Activated naive CD4-positive, alpha-beta T cell treated with anti-CD3 and anti-CD28 coated beads, Interleukin-2, amount 50 U/mL, for 72 hours (primary cell): ENCODE measurements around the gene DPPA4. TPM values are rescaled to one million over a fixed set of nuclear protein-coding genes. Genes with fewer than 3 reads are reported as not detected.

Experiments
- ATAC-seq, 2 donors: fragments of 150-1000 bp; cut with Tn5 transposase; 2 replicates each; pipeline ENCODE4 v1.10.0; 2021; ENCODE audit warnings: mild to moderate bottlenecking in 2 of 2, moderate library complexity in 2 of 2
- DNase-seq, 2 donors: peaks; one replicate each; pipeline ENCODE4 v3.0.0; 2021 to 2022; ENCODE audit warnings: low spot score in 2 of 2
- H3K27ac Mint-ChIP-seq, 2 donors: one replicate each; pipeline ENCODE4 v1.8.0; 2022; ENCODE audit warnings: mild to moderate bottlenecking in 2 of 2, mixed read lengths in 2 of 2
- H3K36me3 Mint-ChIP-seq, 2 donors: one replicate each; pipeline ENCODE4 v1.8.0; 2022; ENCODE audit warnings: mixed read lengths in 2 of 2
- H3K9me3 Mint-ChIP-seq, 2 donors: one replicate each; pipeline ENCODE4 v1.8.0; 2022; ENCODE audit warnings: mixed read lengths in 2 of 2
- total RNA-seq, 2 donors: library from RNA; stranded (reverse); gene quantifications; one replicate each; pipeline ENCODE4 v1.2.3, GENCODE V29; 2022

DPPA4 gene
- total RNA-seq, 2 donors from 2014 or later, result 1.5 TPM; not detected in 1

DNA sequence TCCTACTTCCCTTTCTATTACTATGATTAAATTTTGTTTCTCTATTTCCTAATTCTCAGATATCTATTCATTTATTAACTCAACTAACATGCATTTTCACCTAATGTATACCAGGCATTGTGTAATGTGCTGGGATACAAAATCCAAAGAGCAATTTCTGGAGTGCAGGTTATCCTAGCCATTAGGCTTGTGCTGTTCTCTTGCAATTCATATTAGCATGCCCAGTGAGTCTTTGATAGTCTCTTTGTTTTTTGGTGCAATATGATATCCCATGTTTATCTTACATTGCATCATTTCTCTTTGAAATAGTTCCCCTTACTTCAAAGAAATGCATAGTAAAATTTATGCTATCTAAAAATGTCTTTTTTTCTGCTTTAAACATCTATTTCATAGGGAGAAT, 13.9 kb upstream of the DPPA4 start:
- no peak for ATAC-seq
- no peak for DNase-seq
- H3K27ac Mint-ChIP-seq, result no peak overlapping the region
- H3K9me3 Mint-ChIP-seq, result no peaks in the 10 kb centered on the region
- no peaks in the 10 kb centered on the region for H3K36me3 Mint-ChIP-seq

DNA sequence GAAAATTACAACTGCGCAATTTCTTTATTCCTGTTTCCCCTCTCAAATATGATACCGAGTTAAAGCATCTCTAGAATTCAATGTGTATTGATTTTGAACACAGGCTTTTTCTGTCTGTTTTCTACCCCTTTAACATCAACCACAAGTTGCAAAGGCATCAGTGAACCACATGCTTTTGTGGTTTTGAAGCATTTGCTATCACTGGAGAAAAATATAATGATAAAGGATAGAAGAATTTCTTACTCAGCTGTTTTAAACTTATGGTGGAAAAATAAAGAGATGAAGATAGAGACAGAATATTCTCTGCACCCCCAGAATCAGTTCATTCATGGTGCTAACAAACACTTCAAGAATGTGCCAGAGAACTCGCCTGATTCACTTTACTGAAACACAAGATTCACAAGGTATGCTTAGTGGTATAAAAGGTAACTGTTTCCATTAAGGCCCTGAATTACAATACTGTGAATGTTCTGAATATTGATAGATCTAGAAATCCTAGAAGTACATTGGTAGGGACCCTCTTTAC, 9.5 kb upstream of the DPPA4 start:
- ATAC-seq, result no peak
- DNase-seq, result no peak
- H3K27ac Mint-ChIP-seq, result no peak overlapping the region
- no peaks in the 10 kb centered on the region for H3K36me3 Mint-ChIP-seq
- H3K9me3 Mint-ChIP-seq, result no peaks in the 10 kb centered on the region

- DNase-seq (no peak), ATAC-seq (no peak)
- Mint-ChIP-seq H3K9me3 (no peaks in the 10 kb centered on the region), H3K36me3 (no peaks in the 10 kb centered on the region), H3K27ac (no peak overlapping the region)
Measured at GRCh38 chr3:109346099-109346498, 8.8 kb upstream of the DPPA4 start.

DNA sequence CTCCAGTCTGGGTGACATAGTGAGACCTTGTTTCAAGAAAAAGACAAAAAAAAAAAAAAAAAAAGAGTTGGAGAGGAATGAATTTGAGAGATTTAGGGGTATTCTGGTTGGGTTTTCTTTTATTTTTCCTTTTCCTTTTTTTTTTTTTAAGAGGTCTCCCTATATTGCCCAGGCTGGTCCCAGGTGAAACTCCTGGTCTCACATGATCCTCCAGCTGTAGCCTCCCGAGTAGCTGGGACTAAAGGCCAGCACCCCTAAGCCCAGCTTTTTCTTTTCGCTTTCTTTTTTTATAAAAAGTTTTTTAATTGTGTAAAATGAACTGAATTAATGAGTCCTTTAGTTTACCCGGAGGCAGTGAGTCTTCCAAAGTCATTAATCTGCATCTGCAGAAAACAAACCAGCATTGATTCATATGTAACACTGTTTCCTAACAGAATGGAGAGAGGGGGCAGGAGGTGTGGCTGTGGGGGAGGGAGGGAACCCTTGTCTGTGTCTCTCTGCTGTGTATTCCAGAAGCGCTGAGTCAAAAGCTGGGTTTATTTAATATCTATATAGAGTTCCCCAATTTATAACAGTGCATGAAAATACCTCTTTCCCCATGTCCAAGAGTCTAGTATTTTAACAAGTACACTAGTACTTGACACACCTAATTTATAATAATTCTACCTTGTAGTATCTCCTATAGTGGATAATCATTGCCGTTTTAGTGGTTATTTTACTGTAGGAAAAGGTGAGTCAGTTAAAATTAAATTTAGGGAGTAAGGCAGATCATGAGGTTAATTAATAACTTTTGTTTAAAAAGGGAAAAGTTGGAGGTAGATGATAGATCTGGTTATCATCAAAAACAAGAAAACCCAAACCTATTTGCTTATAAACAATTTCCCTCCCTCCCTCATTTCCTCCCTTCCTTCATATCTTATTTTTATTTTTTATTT, 2.6 kb upstream of the DPPA4 start:
- H3K27ac Mint-ChIP-seq, result no peak overlapping the region
- peaks cover 8 to 16% of the 10 kb centered on the region in 2 donors for H3K36me3 Mint-ChIP-seq
- no peak for DNase-seq
- no peak for ATAC-seq
- H3K9me3 Mint-ChIP-seq, result peaks cover 0 to 7% of the 10 kb centered on the region in 2 donors

DNA sequence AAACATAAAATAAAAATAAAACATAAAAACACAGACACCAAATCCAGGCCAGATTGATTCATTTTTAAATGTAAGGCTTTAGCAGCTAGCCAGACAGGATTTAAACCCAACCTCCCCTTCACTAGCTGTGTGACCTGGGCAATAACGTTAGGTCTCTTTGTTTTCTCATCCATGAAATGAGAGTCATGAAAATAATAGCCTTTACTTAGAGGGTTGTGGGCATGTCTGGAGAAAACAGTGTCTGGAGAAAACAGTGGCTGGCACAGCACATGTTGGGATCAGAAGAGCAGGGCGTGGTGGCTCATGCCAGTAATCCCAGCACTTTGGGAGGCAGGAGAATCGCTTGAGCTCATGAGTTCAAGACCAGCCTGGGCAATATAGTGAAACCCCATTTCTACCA, 1.9 kb upstream of the DPPA4 start:
- Mint-ChIP-seq H3K36me3 (peaks cover 8 to 16% of the 10 kb centered on the region in 2 donors), H3K27ac (no peak overlapping the region), H3K9me3 (peaks cover 0 to 7% of the 10 kb centered on the region in 2 donors)
- ATAC-seq, result no peak
- DNase-seq, result no peak

DNA sequence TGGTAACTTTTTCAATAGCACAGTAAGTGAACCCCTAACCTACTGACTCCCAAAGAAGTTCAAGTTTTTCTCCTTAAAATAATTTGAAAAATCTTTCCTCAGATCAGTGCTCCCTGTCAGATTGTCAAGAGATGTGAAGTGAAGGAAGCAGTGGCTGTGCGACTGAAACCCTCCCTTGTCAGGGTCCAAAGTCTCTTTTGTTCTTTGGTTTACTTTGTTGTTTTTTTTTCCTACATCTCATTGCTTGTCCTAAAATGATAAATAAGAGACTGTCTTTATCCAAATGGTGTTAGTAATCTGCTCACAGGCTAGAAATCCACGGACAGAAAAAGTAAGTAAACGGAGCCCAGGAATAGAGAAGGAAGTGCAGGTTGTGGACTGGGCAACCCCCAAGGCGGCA, 976 bp upstream of the DPPA4 start:
- ATAC-seq (no peak), DNase-seq (no peak)
- Mint-ChIP-seq H3K9me3 (peaks cover 0 to 7% of the 10 kb centered on the region in 2 donors), H3K27ac (no peak overlapping the region), H3K36me3 (peaks cover 8 to 16% of the 10 kb centered on the region in 2 donors)

DNA sequence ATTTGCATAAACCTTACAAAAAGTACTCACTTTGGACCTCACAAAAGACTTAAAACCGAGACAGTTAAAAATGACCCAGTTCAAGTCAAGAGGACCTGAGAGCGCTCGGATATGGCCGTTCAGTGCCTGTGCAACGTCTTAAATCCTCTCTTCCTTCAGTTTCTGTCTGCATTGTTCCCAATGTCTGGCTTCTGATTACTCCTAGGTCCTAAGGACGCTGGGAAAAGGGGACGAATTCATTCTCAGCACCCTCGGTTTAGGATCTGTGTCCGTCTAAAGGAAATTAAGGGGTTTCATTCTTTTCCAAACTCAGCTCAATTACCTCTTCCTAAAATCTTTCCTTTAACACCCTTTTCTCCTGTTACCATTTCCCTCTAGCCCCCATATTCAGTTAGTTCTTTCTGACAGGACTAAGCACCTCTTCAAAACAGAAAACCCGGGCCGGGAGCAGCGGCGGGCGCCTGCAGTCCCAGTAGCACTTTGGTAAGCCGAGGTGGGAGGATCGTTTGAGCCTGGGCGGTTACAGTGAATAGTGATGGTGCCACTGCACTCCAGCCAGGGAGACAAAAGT, 970 bp downstream of the DPPA4 start:
- no peak for DNase-seq
- peaks cover 0 to 7% of the 10 kb centered on the region in 2 donors for H3K9me3 Mint-ChIP-seq
- H3K27ac Mint-ChIP-seq, result no peak overlapping the region
- H3K36me3 Mint-ChIP-seq, result peaks cover 8 to 16% of the 10 kb centered on the region in 2 donors
- ATAC-seq, result peak in 1 of 2 donors; percentile 53

- H3K27ac Mint-ChIP-seq, result no peak overlapping the region
- peaks cover 8 to 16% of the 10 kb centered on the region in 2 donors for H3K36me3 Mint-ChIP-seq
- DNase-seq (no peak), ATAC-seq (no peak)
- peaks cover 0 to 7% of the 10 kb centered on the region in 2 donors for H3K9me3 Mint-ChIP-seq
Measured at GRCh38 chr3:109334572-109334971, 2.8 kb downstream of the DPPA4 start.

- no peaks in the 10 kb centered on the region for H3K9me3 Mint-ChIP-seq
- DNase-seq, result no peak
- H3K27ac Mint-ChIP-seq, result no peak overlapping the region
- ATAC-seq, result no peak
- H3K36me3 Mint-ChIP-seq, result peaks cover 0 to 6% of the 10 kb centered on the region in 2 donors
Measured at GRCh38 chr3:109331692-109332091, 5.7 kb downstream of the DPPA4 start.

- Mint-ChIP-seq H3K27ac (no peak overlapping the region), H3K36me3 (no peaks in the 10 kb centered on the region), H3K9me3 (no peaks in the 10 kb centered on the region)
- no peak for DNase-seq
- no peak for ATAC-seq
Measured at GRCh38 chr3:109330405-109330804, 6.9 kb downstream of the DPPA4 start.

GRCh38 chr3:109328202-109328601, 9.1 kb downstream of the DPPA4 start:
- no peak for ATAC-seq
- Mint-ChIP-seq H3K36me3 (no peaks in the 10 kb centered on the region), H3K9me3 (no peaks in the 10 kb centered on the region), H3K27ac (no peak overlapping the region)
- DNase-seq, result no peak

GRCh38 chr3:109325657-109326056, 11.7 kb downstream of the DPPA4 start:
- no peak for ATAC-seq
- no peak overlapping the region for H3K27ac Mint-ChIP-seq
- no peaks in the 10 kb centered on the region for H3K36me3 Mint-ChIP-seq
- no peaks in the 10 kb centered on the region for H3K9me3 Mint-ChIP-seq
- DNase-seq, result no peak

DNA sequence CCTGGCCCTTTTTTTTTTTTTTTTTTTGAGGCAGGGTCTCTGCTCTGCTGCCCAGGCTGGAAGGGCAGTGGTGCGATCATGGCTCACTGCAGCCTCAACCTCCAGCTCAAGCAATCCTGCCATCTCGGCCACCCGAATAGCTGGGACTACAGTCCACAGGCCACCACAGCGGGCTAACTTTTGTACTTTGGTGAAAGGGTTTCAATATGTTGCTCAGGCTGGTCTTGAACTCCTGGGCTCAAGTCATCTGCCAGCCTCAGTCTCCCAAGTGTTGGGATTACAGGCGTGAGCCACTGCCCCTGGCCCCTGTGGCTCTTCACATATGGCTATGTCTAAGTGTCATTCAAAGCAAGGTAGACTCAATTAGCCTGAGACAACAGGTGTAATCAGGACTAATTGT, 12.2 kb downstream of the DPPA4 start:
- H3K27ac Mint-ChIP-seq, result no peak overlapping the region
- H3K9me3 Mint-ChIP-seq, result no peaks in the 10 kb centered on the region
- DNase-seq (no peak), ATAC-seq (no peak)
- no peaks in the 10 kb centered on the region for H3K36me3 Mint-ChIP-seq

DNA sequence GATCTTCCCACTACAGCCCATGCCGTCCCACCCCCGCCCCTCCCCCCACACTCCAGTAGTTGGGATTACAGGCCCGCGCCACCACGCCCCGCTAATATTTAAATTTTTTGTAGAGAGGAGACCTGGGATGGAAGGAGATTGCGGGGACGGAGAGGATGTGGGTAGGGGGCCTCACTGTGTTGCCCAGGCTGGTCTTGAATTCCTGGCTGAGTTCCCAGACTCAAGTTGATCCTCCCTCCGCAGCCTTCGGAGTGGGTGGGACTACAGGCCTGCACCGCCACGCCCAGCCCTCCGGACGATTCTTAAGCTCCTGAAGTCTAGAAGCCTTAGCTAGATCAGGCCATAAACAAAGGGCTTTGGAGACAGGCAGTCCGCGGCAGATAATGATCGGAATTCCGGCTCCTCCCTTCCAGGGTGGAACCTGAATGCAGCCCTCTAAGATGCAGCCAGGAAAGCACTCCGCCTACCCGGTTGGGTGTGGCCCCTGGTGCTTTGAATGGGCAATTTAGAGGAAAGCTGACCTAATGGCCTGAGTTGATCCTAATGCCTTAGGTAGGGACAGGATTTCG, 21.1 kb downstream of the DPPA4 start, which contains the start of gene DPPA2:
Gene DPPA2, minus strand, starts transcription at position 356 of the 569 bp plus-strand sequence. CDS start 1,975 bp downstream, outside the sequence.
- H3K27ac Mint-ChIP-seq, result no peak within 1 kb of the TSS

DNA sequence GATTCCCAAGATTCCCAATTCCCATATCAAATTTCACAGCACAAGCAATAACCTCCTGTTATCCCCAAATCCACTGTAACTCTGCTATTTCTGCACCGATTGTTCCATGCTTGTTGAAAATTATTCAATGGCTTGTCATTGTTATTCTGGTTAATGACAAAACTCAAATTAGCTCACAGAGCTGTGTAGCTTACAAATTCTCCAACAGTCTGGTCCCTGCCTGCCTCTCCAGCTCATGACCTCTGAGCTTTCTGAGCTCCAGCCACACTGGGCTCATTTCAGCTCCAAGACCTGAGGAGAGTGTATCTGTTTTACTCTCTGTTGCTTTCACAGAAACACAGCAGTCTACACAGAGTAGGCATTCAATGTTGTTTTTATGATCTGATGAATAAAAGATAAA, 24.3 kb downstream of the DPPA4 start:
- H3K27ac Mint-ChIP-seq, result no peak overlapping the region
- DNase-seq (no peak), ATAC-seq (no peak)
- peaks cover 0 to 4% of the 10 kb centered on the region in 2 donors for H3K9me3 Mint-ChIP-seq
- no peaks in the 10 kb centered on the region for H3K36me3 Mint-ChIP-seq

More for the DNA sequence above, 21.1 kb downstream of the DPPA4 start, which contains the start of gene DPPA2:
- Mint-ChIP-seq H3K9me3 (no peaks in the 10 kb centered on the region), H3K36me3 (no peaks in the 10 kb centered on the region)
- no peak for DNase-seq
- ATAC-seq, result no peak

DNA sequence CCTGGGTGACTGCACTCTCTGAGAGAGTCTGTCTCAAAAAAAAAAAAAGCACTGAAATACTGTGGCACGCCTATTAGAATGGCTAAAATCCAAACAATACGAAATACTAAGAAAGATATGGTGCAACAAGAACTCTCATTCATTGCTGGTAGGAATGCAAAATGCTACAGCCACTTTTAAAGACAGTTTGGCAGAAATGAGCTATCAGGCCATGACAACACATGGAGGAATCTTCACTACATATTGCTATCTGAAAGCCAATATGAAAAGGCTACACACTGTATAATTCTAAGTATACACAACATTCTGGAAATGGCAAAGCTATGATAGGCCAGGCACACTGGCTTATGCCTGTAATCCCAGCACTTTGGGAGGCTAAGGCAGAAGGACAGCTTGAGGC, 39.9 kb downstream of the DPPA4 start:
- no peak for DNase-seq
- H3K9me3 Mint-ChIP-seq, result no peaks in the 10 kb centered on the region
- H3K27ac Mint-ChIP-seq, result no peak overlapping the region
- ATAC-seq, result no peak
- H3K36me3 Mint-ChIP-seq, result no peaks in the 10 kb centered on the region

DNA sequence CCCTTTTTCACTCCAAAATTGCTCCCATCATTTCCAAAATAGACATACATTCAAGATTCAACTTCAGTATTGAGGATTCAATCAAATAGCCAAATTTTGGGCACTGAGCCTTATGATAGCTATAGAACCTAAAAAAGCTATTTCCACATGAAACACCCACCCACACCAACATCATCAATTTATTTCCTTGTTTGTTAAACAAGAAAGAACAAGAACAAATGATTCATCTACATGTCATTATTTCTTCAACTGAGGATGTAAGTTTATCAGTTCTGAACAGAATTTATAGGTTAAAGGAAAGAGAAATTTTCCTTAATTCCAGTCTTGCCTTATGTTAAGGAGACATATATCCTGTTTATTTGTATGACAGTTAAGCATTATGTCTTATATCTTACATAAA, 53.3 kb downstream of the DPPA4 start:
- DNase-seq, result no peak
- Mint-ChIP-seq H3K36me3 (no peaks in the 10 kb centered on the region), H3K9me3 (no peaks in the 10 kb centered on the region), H3K27ac (no peak overlapping the region)
- ATAC-seq, result no peak
